Stimulated activated CD8-positive, alpha-beta memory T cell treated with anti-CD3 and anti-CD28 coated beads, Interleukin-15, amount 100 ng/mL, for 1 hour (primary cell): ENCODE measurements around the gene ANKS6.

ENCODE experiments used
- DNase-seq: peaks from one replicate; pipeline ENCODE4 v3.0.0-alpha.2; 2020; ENCODE audit warnings: low read depth

Gene ANKS6

DNA sequence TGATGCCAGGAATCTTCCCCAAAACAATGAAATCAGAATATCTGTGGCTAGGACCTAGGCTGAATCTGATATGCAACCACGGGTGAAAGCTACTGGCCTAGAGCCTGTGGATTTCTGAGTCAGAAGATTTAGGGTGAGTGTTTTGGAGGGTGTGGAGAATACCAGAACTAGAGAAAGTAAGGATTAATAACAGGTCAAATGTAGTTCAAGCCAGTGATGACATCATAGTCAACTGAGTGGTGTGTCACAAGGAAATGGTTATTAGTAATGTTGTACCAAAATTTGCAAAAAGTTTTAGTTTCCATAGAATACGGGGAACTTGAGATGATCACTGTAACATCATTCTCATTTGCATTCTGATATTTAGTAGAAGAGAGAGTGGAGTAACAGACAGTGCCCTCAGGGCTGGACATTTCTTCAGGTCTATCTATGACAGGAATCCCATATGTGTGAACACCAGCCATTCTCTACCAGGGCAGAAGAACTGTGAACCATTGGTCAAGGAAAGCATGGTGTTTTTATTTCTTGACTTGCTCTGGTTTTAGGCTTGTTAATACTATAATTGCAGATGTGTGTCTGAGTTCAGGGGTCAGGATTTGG, 14.8 kb upstream of the ANKS6 start:
- DNase-seq = no peak

GRCh38 chr9:98810102-98810842, 13.9 kb upstream of the ANKS6 start:
- no peak for DNase-seq

DNA sequence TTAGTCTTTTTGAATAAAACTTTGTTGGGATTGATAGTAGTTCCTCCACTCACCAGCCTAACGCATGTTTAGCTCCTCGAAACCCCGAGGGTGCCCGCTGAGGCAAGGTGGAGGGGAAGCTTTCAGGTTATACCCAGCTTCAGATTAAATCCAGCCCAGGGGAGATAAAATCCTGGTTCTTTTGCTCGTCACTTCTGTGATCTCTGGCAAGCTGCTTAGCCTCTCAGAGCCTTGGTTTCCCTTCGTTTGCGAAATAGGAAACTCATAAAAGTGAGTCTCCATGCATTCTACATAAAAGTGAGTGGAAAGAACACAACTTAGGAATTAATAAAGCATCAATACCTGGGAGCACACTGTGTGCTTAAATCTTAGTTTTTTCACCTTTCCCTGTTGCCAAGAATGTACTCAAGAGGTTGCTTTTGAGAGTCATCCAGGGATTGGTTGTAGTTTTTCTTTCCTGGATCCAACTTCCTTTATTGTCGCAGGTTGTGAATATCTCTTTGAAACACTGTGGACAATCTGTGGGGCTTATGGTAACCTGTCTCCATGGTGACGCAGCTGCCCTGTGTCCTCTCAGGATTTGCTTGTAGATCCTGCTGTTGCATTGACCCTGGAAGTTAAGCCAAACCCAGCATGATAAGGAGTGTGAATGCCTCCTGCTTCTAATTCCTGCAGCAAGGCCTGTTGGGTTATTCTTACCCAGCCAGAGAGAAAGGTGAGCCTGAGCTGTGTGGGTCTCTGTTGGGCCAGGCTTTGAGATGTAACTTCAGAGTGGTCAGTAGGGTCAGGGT, 13.2 kb upstream of the ANKS6 start:
- DNase-seq = no peak

GRCh38 chr9:98808875-98809274, 12.5 kb upstream of the ANKS6 start:
- DNase-seq = no peak

- no peak for DNase-seq
Measured at GRCh38 chr9:98808411-98808815, 12.1 kb upstream of the ANKS6 start.

- DNase-seq = no peak
Measured at GRCh38 chr9:98807814-98808195, 11.4 kb upstream of the ANKS6 start.

DNA sequence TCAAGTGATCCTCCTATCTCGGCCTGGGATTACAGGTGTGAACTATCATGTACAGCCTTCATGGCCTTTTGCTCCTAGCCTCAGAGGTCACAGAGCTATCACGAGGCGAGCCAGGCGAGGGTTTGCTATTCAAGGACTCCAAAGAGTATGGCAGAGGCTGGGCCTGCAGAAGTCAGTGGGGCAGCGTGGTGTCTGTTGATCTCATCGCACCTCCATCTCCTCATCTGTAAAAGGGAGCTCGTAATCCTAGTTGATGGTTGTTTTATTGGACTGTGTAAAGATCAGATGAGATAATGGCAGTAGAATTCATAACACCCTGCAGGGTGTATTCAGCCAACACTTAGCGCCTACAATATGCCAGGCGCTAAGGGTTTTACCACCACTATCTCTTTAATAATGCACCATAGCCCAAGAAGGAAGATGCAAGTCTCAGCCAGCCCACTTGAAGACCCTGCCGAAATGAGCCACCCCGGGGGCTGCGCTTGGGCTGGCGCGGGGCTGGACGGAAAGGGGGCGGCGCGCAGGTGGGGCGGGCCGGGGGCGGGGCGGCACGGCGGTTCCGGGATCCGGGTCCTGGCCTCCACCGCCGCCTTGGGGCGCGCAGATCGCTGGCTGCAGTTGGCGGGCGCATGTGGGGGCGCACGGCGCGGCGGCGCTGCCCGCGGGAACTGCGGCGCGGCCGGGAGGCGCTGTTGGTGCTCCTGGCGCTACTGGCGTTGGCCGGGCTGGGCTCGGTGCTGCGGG, 10.9 kb upstream of the ANKS6 start, which contains the start of gene GALNT12:
Gene GALNT12 (plus strand): TSS at position 601 of the 744 bp plus-strand sequence. CDS start 29 bp downstream, at position 630.
- no peak for DNase-seq

- DNase-seq = no peak
Measured at GRCh38 chr9:98806394-98807035, 10.2 kb upstream of the ANKS6 start.

DNA sequence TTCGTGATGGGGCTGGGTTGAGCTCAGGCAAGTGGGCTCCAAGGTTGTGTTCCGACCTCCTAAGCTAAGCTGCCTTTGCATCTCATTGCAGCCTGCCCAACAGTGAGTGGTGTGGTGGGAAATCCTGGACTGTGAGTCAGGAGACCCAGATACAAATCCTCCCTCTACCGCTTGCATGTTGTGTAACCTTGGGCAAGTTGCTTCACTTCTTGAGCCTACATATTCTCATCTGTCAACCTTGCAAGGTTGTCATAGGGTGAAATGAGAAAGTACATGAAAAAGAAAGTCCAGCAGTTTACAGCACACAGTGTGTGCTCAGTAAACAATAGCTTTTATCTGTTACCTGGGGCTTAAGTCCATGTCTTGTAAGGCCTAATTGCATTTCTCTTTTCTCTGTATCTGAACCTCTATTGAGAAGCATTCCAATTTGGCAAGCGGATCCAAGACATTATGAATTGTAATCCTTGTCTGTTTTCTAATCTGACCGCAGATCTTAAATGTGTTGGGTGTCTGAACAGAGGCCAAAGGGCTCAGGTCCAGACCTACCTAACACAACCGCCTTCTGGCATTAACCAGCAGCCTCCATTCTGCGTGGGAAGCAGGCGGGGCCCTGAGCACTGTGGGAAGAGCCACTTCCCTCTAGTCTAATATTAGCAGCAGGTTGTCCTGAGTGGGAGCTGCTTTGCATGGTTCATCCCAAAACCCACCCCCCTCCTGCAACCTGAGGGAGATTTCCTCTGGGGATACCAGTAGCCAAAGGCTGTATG, 9.3 kb upstream of the ANKS6 start:
- no peak for DNase-seq

GRCh38 chr9:98804083-98804482, 7.7 kb upstream of the ANKS6 start:
- no peak for DNase-seq

GRCh38 chr9:98801969-98802371, 5.6 kb upstream of the ANKS6 start:
- DNase-seq = no peak

DNA sequence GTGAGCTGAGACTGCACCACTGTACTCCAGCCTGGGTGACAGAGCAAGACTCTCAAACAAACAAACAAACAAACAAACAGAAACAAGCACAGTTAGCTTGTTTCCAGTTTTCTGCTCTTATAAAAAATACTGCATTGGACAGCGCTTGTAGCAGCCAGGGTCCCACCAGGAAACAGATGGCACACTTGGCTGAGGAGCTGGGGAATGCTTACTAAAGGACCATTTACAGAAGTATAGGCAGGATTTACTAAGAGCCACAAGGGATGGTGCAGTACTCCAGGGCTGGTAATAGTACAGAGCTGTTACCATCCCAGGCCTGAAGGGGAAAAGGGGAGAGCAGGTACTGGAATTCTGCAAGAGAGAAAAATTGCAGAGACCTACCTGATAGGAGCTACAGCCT, 5.2 kb upstream of the ANKS6 start:
- no peak for DNase-seq

- no peak for DNase-seq
Measured at GRCh38 chr9:98798254-98798653, 1.9 kb upstream of the ANKS6 start.

GRCh38 chr9:98797491-98797890, 1.1 kb upstream of the ANKS6 start:
- no peak for DNase-seq

GRCh38 chr9:98795970-98796363, 388 bp downstream of the ANKS6 start:
- no peak for DNase-seq

DNA sequence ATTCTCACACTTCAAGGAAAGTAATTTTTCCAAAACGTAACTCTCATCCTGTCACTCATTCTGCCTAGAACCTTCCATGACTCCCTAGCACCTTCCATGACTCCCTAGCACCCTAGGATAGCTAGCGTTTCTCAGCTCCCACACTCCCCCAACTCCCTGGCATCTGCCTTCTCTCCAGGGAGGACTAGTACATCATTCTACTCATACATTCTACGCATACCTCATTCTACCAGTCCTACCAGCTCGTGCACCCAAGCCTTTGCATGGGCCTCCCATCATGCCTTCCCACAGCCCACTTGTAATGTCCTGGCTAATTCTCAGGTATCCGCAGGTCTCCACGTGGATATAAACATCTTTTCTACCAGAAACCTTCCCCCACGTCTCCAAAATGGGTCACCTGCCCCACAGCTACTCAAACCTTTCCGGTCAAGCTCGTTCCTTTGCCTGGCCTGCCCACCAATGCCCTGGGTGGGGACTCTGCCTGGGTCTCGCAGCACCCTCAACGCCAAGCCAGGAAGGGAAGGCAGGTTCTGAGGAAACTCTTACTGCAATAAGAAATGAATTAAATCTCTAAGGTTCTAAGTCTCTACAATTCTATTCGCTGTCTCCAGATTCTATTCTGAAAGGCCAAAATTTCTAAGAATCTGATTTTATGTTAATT, 930 bp downstream of the ANKS6 start:
- DNase-seq = no peak

GRCh38 chr9:98794802-98795201, 1.6 kb downstream of the ANKS6 start:
- no peak for DNase-seq

- DNase-seq = no peak
Measured at GRCh38 chr9:98793031-98793430, 3.3 kb downstream of the ANKS6 start.

GRCh38 chr9:98791608-98792490, 4.5 kb downstream of the ANKS6 start:
- no peak for DNase-seq
